K562 (cell line): ENCODE data around the gene MRPL10. TPM values are rescaled to one million over a fixed set of nuclear protein-coding genes. Genes with fewer than 3 reads are reported as not detected.
A peak's percentile ranks its signal among the peaks of the same experiment; 100 is the strongest.

ENCODE experiments used
- CBX8 ChIP-seq: fragments of 200-600 bp; sonication (generic); IDR thresholded peaks from 2 replicates; pipeline ENCODE4 v1.6.1; 2012; ENCODE audit warnings: borderline replicate concordance, mixed run types, low read depth, mild to moderate bottlenecking, moderate library complexity, mixed read lengths, low read length, control low read depth, inconsistent platforms; ENCODE audit not compliant: poor library complexity, severe bottlenecking; ENCODE audit errors: extremely low read depth
- CCAR2 ChIP-seq: fragments of 200-400 bp; formaldehyde crosslinking; IDR thresholded peaks from 2 replicates; pipeline ENCODE4 v1.6.1; 2017; ENCODE audit warnings: mild to moderate bottlenecking, low read depth, low read length
- E2F6 ChIP-seq, 2 experiments: IDR thresholded peaks; 2 replicates each; pipeline ENCODE4 v1.6.1; 2011; ENCODE audit warnings: borderline replicate concordance in 1 of 2, control low read depth in 1 of 2, low read depth in 1 of 2, low read length in 1 of 2, mild to moderate bottlenecking in 1 of 2, mixed read lengths in 1 of 2, moderate library complexity in 1 of 2; ENCODE audit not compliant: insufficient read depth in 1 of 2, insufficient read length in 1 of 2, poor library complexity in 1 of 2, severe bottlenecking in 1 of 2; ENCODE audit errors: extremely low read depth in 1 of 2
- EGR1 ChIP-seq: fragments of 450-650 bp; conservative IDR thresholded peaks from 2 replicates; pipeline ENCODE4 v1.6.1; 2017; ENCODE audit warnings: mild to moderate bottlenecking
- ESRRA ChIP-seq: fragments of 450-650 bp; IDR thresholded peaks from 2 replicates; pipeline ENCODE4 v1.6.1; 2014; ENCODE audit warnings: low read depth, mild to moderate bottlenecking, moderate library complexity, borderline replicate concordance
- ETV5 ChIP-seq: sonication (generic); formaldehyde crosslinking; IDR thresholded peaks from 2 replicates; pipeline ENCODE4 v1.4.0; 2020; ENCODE audit warnings: low read depth, mild to moderate bottlenecking, missing genetic modification reagents
- FOXJ2 ChIP-seq: fragments of 200-800 bp; sonication (Bioruptor generic); IDR thresholded peaks from 2 replicates; pipeline ENCODE4 v1.6.1; 2016; ENCODE audit warnings: missing genetic modification characterization, missing compliant biosample characterization
- GABPA ChIP-seq: fragments of 200-800 bp; sonication (Bioruptor generic); conservative IDR thresholded peaks from 2 replicates; pipeline ENCODE4 v1.6.1; 2016; ENCODE audit warnings: low read depth, missing genetic modification characterization, missing compliant biosample characterization
- HDAC1 ChIP-seq, 2 experiments: fragments of 450-650 bp; IDR thresholded peaks; 2 replicates each; pipeline ENCODE4 v1.6.1; 2016 to 2017; ENCODE audit warnings: inconsistent platforms in 1 of 2, mild to moderate bottlenecking in 1 of 2, moderate library complexity in 1 of 2
- HLTF ChIP-seq: fragments of 450-650 bp; IDR thresholded peaks from 2 replicates; pipeline ENCODE4 v1.6.1; 2016
- MECOM ChIP-seq: fragments of 250-450 bp; sonication (Bioruptor Pico); IDR thresholded peaks from 2 replicates; pipeline ENCODE4 v1.8.0; 2022; ENCODE audit warnings: inconsistent platforms
- MYNN ChIP-seq, 2 experiments: sonication (generic); formaldehyde crosslinking in 1 of 2; IDR thresholded peaks; 2 replicates each; pipeline versions ENCODE4 v1.5.0 to v1.6.1; 2016 to 2020; ENCODE audit warnings: antibody characterized with exemption in 1 of 2, missing genetic modification reagents in 1 of 2
- NRF1 ChIP-seq, 2 experiments: fragments of 450-650 bp; IDR thresholded peaks in 1 of 2; conservative IDR thresholded peaks in 1 of 2; 2 replicates each; pipeline ENCODE4 v1.6.1; 2014; ENCODE audit warnings: mild to moderate bottlenecking in 2 of 2
- TAL1 ChIP-seq: fragments of 450-650 bp; IDR thresholded peaks from 2 replicates; pipeline ENCODE4 v1.6.1; 2016; ENCODE audit warnings: mild to moderate bottlenecking
- TBP ChIP-seq: optimal IDR thresholded peaks from 2 replicates; pipeline ENCODE3; 2011; ENCODE audit warnings: low read depth, low read length, improper control_type of control experiment
- ZEB2 ChIP-seq: fragments of 450-650 bp; IDR thresholded peaks from 2 replicates; pipeline ENCODE4 v1.6.1; 2016
- ZMIZ1 ChIP-seq, 2 experiments: fragments of 150-350 bp in 1 of 2; IDR thresholded peaks; 2 replicates each; pipeline ENCODE4 v1.6.1; 2012 to 2016; ENCODE audit warnings: low read depth in 2 of 2, low read length in 2 of 2, mild to moderate bottlenecking in 1 of 2, moderate library complexity in 1 of 2
- ZNF124 ChIP-seq: sonication (generic); formaldehyde crosslinking; IDR thresholded peaks from 2 replicates; pipeline ENCODE4 v1.8.1; 2022; ENCODE audit warnings: missing genetic modification reagents
- ZNF175 ChIP-seq: fragments of 200-800 bp; sonication (Bioruptor generic); IDR thresholded peaks from 2 replicates; pipeline ENCODE4 v1.6.1; 2016; ENCODE audit warnings: low read depth, mild to moderate bottlenecking, missing genetic modification characterization, missing compliant biosample characterization
- ZNF280B ChIP-seq: fragments of 250-450 bp; sonication (Bioruptor Pico); IDR thresholded peaks from 2 replicates; pipeline ENCODE4 v1.5.1; 2021; ENCODE audit warnings: mild to moderate bottlenecking
- ZNF699 ChIP-seq: fragments of 250-450 bp; sonication (Bioruptor Pico); IDR thresholded peaks from 2 replicates; pipeline ENCODE4 v1.8.0; 2021; ENCODE audit warnings: mild to moderate bottlenecking, moderate library complexity; ENCODE audit not compliant: insufficient replicate concordance
- polyA plus RNA-seq, 8 experiments: library from polyadenylated mRNA; depleted of rRNA in 4 of 8; stranded (reverse) in 5 of 8; unstranded in 3 of 8; fragments of >200 nt; fragmentation: Nextera tagmentation in 2 of 8; fragmentation: Illumina TruSeq in 1 of 8; extraction: Ambion mirVana in 2 of 8; extraction: Trizol in 1 of 8; gene quantifications; 2 replicates each; pipeline versions ENCODE4 v1.2.1 to v1.2.3, GENCODE V29; 2011 to 2014; ENCODE audit warnings: inconsistent platforms in 1 of 8, missing spikeins in 1 of 8
- total RNA-seq, 7 experiments: library from RNA; depleted of rRNA in 6 of 7; stranded (reverse); fragments of >200 nt in 6 of 7; fragmentation: Illumina TruSeq in 2 of 7; extraction: Trizol in 2 of 7; gene quantifications; 2 replicates each; pipeline versions ENCODE4 v1.2.1 to v1.2.3, GENCODE V29; 2011 to 2021; ENCODE audit warnings: low replicate concordance in 1 of 7

The MRPL10 gene
- total and polyA plus RNA-seq, 9 of the 15 experiments (the other 6 are each of a cell fraction or from before 2014, with no cell fraction given): 27.8 to 105 (median 67.3) TPM

- TF ChIP-seq ZMIZ1 (IDR thresholded peaks at IDR 0.05; ENCODE audit: low read depth in 2 of 2, low read length in 2 of 2) (peak in 1 of 2 experiments; percentile 75; a peak in 1 of 4 replicates), ETV5 (peak; percentile 94), CCAR2 (no peak), CBX8 (no peak), ZNF699 (CRISPR knock-in tag) (no peak), HLTF (peak; percentile 82; the same call in 1 of the 2 replicates), E2F6 (IDR thresholded peaks at IDR 0.05; ENCODE audit: borderline replicate concordance in 1 of 2, extremely low read depth in 1 of 2, insufficient read depth in 1 of 2, insufficient read length in 1 of 2, low read depth in 1 of 2, low read length in 1 of 2, poor library complexity in 1 of 2, severe bottlenecking in 1 of 2) (peak in 1 of 2 experiments; percentile 29), GABPA (tag) (peak; percentile 77), MYNN (IDR thresholded peaks at IDR 0.05) (peak; percentile 18; the same call in 1 of the 2 replicates), MYNN (CRISPR knock-in tag; IDR thresholded peaks at IDR 0.05) (no peak), ZNF124 (no peak), FOXJ2 (tag) (no peak), ZEB2 (peak; percentile 89), TAL1 (peak; percentile 74), ZNF175 (CRISPR knock-in tag) (peak; percentile 85), ZNF280B (CRISPR knock-in tag) (no peak), MECOM (peak; percentile 100), ESRRA (peak; percentile 54; the same call in 1 of the 2 replicates), HDAC1 (IDR thresholded peaks at IDR 0.05) (peak in 1 of 2 experiments; percentile 73; a peak in 2 of 4 replicates), NRF1 (conservative IDR thresholded peaks at IDR 0.05 in 1 of 2, IDR thresholded peaks at IDR 0.05 in 1 of 2) (peak; percentile 35 to 46; a peak in 2 of 4 replicates), TBP (no peak), EGR1 (peak; percentile 63)
These were observed 46.2 kb upstream of the MRPL10 start (continued) for GRCh38 chr17:47877368-47878034.
